Jurkat, Clone E6-1 (cell line): ENCODE results near the gene NCR1.

ENCODE experiments used
- DNase-seq: peaks from one replicate; pipeline ENCODE4 v3.0.0-alpha.2; 2011; ENCODE audit warnings: low read depth, low spot score
- H3K4me3 ChIP-seq: 2 replicates; pipeline ENCODE4 v1.5.1; 2011; ENCODE audit warnings: mild to moderate bottlenecking, low read length, control low read depth, moderate library complexity

Gene NCR1

GRCh38 chr19:54955376-54955775 is 49.4 kb downstream of the NCR1 start:
- no peak for DNase-seq
- H3K4me3 ChIP-seq, result no peak overlapping the region

- no peak for DNase-seq
- no peak overlapping the region for H3K4me3 ChIP-seq
Measured at GRCh38 chr19:54959840-54960239, 53.9 kb downstream of the NCR1 start.
